Prostate gland (tissue), 2 donors: ENCODE results near the gene SLC24A3. TPM values are rescaled to one million over a fixed set of nuclear protein-coding genes. Genes with fewer than 3 reads are reported as not detected.

Source experiments
- DNase-seq: peaks from one replicate; pipeline ENCODE4 v3.0.0-alpha.2; 2019; ENCODE audit warnings: low spot score
- H3K27ac ChIP-seq, 2 donors: fragments of 200-600 bp; sonication (generic); 2 replicates each; pipeline ENCODE4 v1.5.1; 2017 to 2019
- H3K27me3 ChIP-seq: fragments of 200-600 bp; sonication (generic); replicated peaks from 2 replicates; pipeline ENCODE4 v1.5.1; 2019; ENCODE audit not compliant: insufficient read depth
- H3K36me3 ChIP-seq, 2 donors: fragments of 200-600 bp; sonication (generic); 1 replicate in 1 of 2; 2 replicates in 1 of 2; pipeline versions ENCODE4 v1.5.1 to v1.8.1; 2017 to 2019
- H3K4me1 ChIP-seq: fragments of 200-600 bp; sonication (generic); replicated peaks from 2 replicates; pipeline ENCODE4 v1.5.1; 2019
- H3K4me3 ChIP-seq, 2 donors: fragments of 200-600 bp; sonication (generic); 2 replicates each; pipeline ENCODE4 v1.5.1; 2017 to 2019
- H3K9me3 ChIP-seq: fragments of 200-600 bp; sonication (generic); 2 replicates; pipeline ENCODE4 v1.5.1; 2017
- POLR2A ChIP-seq: fragments of 450-650 bp; IDR thresholded peaks from one replicate; pipeline ENCODE4 v1.6.1; 2016; ENCODE audit warnings: antibody characterized with exemption, mild to moderate bottlenecking
- POLR2AphosphoS5 ChIP-seq: sonication (generic); formaldehyde crosslinking; IDR thresholded peaks from one replicate; pipeline ENCODE4 v1.6.1; 2017; ENCODE audit warnings: antibody characterized with exemption
- WGBS: methylation state at CpG from one replicate; pipeline ENCODE4 v1.1.5; 2018; 5-methylcytosine and 5-hydroxymethylcytosine counted together
- intact Hi-C: fragments of 100-400 bp; cut with DNase I; formaldehyde crosslinking; loops from one replicate; pipeline ENCODE4 v1.14.2; 2022
- total RNA-seq, 2 donors: library from RNA; depleted of rRNA; stranded (reverse); fragments of >200 nt; gene quantifications; one replicate each; pipeline ENCODE4 v1.1.0, GENCODE V29; 2016
- TF ChIP-seq, protein P1 (sequence below), 4 experiments: fragments of 200-600 bp in 2 of 4; fragments of 450-650 bp in 2 of 4; sonication (generic) in 2 of 4; IDR thresholded peaks; 1 replicate in 3 of 4; 2 replicates in 1 of 4; pipeline ENCODE4 v1.5.1; 2016 to 2019; ENCODE audit warnings: antibody characterized with exemption in 4 of 4, mild to moderate bottlenecking in 2 of 4, moderate library complexity in 2 of 4

SLC24A3 gene
- total RNA-seq, 2 donors from 2014 or later, result 4.6 to 8.0 TPM

GRCh38 chr20:19407196-19407595 lies 194.8 kb downstream of the SLC24A3 start:
- Histone ChIP-seq H3K27me3 (no peaks in the 10 kb centered on the region), H3K4me1 (no peaks in the 10 kb centered on the region), H3K9me3 (no peaks in the 10 kb centered on the region), H3K36me3 (no peaks in the 10 kb centered on the region), H3K27ac (no peak overlapping the region), H3K4me3 (no peak overlapping the region)
- no peak for DNase-seq
- TF ChIP-seq POLR2AphosphoS5 (no peak), POLR2A (no peak)
- TF ChIP-seq, protein P1, sequence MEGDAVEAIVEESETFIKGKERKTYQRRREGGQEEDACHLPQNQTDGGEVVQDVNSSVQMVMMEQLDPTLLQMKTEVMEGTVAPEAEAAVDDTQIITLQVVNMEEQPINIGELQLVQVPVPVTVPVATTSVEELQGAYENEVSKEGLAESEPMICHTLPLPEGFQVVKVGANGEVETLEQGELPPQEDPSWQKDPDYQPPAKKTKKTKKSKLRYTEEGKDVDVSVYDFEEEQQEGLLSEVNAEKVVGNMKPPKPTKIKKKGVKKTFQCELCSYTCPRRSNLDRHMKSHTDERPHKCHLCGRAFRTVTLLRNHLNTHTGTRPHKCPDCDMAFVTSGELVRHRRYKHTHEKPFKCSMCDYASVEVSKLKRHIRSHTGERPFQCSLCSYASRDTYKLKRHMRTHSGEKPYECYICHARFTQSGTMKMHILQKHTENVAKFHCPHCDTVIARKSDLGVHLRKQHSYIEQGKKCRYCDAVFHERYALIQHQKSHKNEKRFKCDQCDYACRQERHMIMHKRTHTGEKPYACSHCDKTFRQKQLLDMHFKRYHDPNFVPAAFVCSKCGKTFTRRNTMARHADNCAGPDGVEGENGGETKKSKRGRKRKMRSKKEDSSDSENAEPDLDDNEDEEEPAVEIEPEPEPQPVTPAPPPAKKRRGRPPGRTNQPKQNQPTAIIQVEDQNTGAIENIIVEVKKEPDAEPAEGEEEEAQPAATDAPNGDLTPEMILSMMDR (IDR thresholded peaks at IDR 0.05), result no peak
- 66% methylated on average over 8 of the region's 8 CpGs for WGBS
- intact Hi-C loops, result no loop called here

DNA sequence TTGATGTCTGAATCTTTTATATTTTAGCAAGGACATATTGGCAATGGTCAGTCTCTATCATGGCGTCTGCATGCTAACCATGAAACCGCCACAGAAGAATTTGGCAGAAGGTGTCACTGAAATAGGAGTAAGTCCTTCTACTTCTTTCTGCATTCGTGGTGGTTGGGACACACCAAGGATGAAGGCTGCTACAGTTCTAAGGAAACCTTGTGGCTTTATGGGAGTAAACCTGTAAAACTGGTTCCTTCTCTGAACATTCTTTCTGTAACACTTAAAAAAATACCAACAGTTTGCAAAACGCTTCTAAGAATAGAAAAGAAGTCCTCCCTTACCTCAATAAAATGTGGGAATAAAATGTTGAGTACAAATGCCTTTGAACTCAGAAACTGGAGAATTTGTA lies 195.3 kb downstream of the SLC24A3 start:
- WGBS, result 26% methylated on average over 4 of the region's 4 CpGs
- intact Hi-C loops, result no loop called here
- peak overlapping the region in 1 of 2 donors; percentile 19 for H3K27ac ChIP-seq
- peak; percentile 66 for DNase-seq
- no peaks in the 10 kb centered on the region for H3K36me3 ChIP-seq
- H3K27me3 ChIP-seq, result no peaks in the 10 kb centered on the region
- no peaks in the 10 kb centered on the region for H3K4me1 ChIP-seq
- H3K4me3 ChIP-seq, result no peak overlapping the region
- no peaks in the 10 kb centered on the region for H3K9me3 ChIP-seq
- no peak for TF ChIP-seq POLR2A
- peak; percentile 85 for TF ChIP-seq POLR2AphosphoS5

DNA sequence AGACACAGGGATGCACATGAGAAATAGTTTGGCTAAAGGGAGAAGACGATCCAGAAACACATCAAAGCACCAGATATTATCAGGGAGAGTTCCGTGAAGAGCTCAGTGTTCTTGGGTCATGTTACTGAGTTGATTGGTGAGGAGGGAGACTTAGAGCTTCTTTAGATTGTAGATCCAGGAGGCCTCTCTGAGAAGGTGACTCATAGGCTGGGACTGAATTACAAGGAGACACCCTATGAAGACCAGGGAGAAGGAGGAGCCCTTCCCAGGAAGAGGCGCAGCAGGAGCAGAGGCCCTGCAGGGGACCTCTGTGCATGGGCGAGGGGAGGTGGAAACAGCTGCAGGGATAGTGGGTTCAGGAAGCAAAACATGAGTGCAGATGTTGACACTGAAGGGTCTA lies 196.5 kb downstream of the SLC24A3 start:
- WGBS, result 63% methylated on average over 4 of the region's 4 CpGs
- H3K27ac ChIP-seq, result no peak overlapping the region
- intact Hi-C loops, result no loop called here

GRCh38 chr20:19411811-19412210 lies 199.4 kb downstream of the SLC24A3 start:
- Histone ChIP-seq H3K36me3 (no peaks in the 10 kb centered on the region), H3K27me3 (no peaks in the 10 kb centered on the region), H3K27ac (no peak overlapping the region), H3K9me3 (no peaks in the 10 kb centered on the region), H3K4me1 (no peaks in the 10 kb centered on the region), H3K4me3 (no peak overlapping the region)
- DNase-seq, result no peak
- intact Hi-C loops, result no loop called here
- WGBS, result 89% methylated on average over 3 of the region's 3 CpGs
- TF ChIP-seq POLR2A (no peak), POLR2AphosphoS5 (no peak)
- TF ChIP-seq, protein P1 (IDR thresholded peaks at IDR 0.05), result no peak

More for the DNA sequence above, 196.5 kb downstream of the SLC24A3 start:
- H3K4me1 ChIP-seq, result no peaks in the 10 kb centered on the region
- no peaks in the 10 kb centered on the region for H3K9me3 ChIP-seq
- TF ChIP-seq POLR2A (no peak), POLR2AphosphoS5 (no peak)
- TF ChIP-seq, protein P1 (IDR thresholded peaks at IDR 0.05), result no peak
- no peak for DNase-seq
- no peaks in the 10 kb centered on the region for H3K36me3 ChIP-seq
- H3K27me3 ChIP-seq, result no peaks in the 10 kb centered on the region
- no peak overlapping the region for H3K4me3 ChIP-seq

DNA sequence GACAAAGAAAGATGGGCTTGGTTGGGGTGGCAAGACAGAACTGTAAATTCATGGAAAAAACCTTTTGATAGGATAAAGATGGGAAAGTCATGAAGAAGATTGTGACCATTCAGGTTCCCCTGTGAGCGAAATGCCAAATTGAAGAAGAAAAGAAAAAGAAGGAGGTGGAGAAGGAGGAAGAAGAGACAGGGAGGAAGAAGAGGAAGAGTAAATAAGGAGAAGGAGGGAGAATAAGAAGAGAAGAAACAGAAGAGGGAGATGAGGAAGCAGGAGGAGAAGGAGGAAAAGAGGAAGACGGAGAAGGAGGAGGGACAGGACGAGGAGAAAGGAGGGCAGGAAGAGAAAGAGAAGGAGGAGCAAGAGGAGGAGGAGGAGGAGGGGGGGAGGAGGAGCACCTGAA lies 199.8 kb downstream of the SLC24A3 start:
- Histone ChIP-seq H3K4me1 (no peaks in the 10 kb centered on the region), H3K36me3 (no peaks in the 10 kb centered on the region), H3K27me3 (no peaks in the 10 kb centered on the region), H3K9me3 (no peaks in the 10 kb centered on the region), H3K4me3 (no peak overlapping the region), H3K27ac (no peak overlapping the region)
- intact Hi-C loops, result no loop called here
- TF ChIP-seq POLR2AphosphoS5, result no peak
- TF ChIP-seq, protein P1 (IDR thresholded peaks at IDR 0.05), result no peak
- no peak for TF ChIP-seq POLR2A
- DNase-seq, result no peak
- WGBS, result 93% methylated on average over 3 of the region's 3 CpGs
